Urinary bladder (tissue), 4 donors: ENCODE data around the gene ZIC3. TPM values are rescaled to one million over a fixed set of nuclear protein-coding genes. Genes with fewer than 3 reads are reported as not detected.
"Not testable (repeated sequence)": the region's sequence is repeated elsewhere in the genome, so short reads cannot be mapped to it uniquely, and the experiment has no call there.

ENCODE experiments used
- DNase-seq: peaks from one replicate; pipeline ENCODE4 v3.0.0-alpha.2; 2015; ENCODE audit errors: extremely low spot score
- H3K27ac ChIP-seq: one replicate; pipeline ENCODE4 v1.5.1; 2013; ENCODE audit warnings: low read depth, mild to moderate bottlenecking, moderate library complexity
- H3K36me3 ChIP-seq: one replicate; pipeline ENCODE4 v1.6.1; 2013; ENCODE audit warnings: mild to moderate bottlenecking, moderate library complexity; ENCODE audit not compliant: insufficient read depth
- H3K4me1 ChIP-seq: one replicate; pipeline ENCODE4 v1.6.1; 2013; ENCODE audit warnings: mild to moderate bottlenecking, moderate library complexity; ENCODE audit not compliant: insufficient read depth
- H3K4me3 ChIP-seq: one replicate; pipeline ENCODE4 v1.5.1; 2013; ENCODE audit warnings: low read depth, low read length
- WGBS: extraction: QIAGEN DNeasy Blood & Tissue Kit; methylation state at CpG from one replicate; pipeline ENCODE4 v1.1.7; 2013; 5-methylcytosine and 5-hydroxymethylcytosine counted together
- polyA plus RNA-seq: library from polyadenylated mRNA; stranded (reverse); fragments of 200-250 nt; gene quantifications from one replicate; pipeline ENCODE4 v1.2.3, GENCODE V29; 2013
- total RNA-seq: library from RNA; depleted of rRNA; stranded (reverse); fragments of >200 nt; gene quantifications from one replicate; pipeline ENCODE4 v1.2.3, GENCODE V29; 2014
- donor health status: healthy with polysubstance abuse.
- donor health status: healthy.

Gene ZIC3
- total RNA-seq: not detected
- polyA plus RNA-seq: not detected

GRCh38 chrX:137565921-137566745 is at the start of gene ZIC3:
Gene ZIC3 (plus strand): TSS chrX:137566127. CDS start chrX:137566692, 565 bp downstream.
- H3K27ac ChIP-seq: no peak within 1 kb of the TSS
- H3K36me3 ChIP-seq: no peaks in the 10 kb centered on the region
- no peaks in the 10 kb centered on the region for H3K4me1 ChIP-seq
- DNase-seq: no peak
- peak within 1 kb of the TSS; percentile 55 for H3K4me3 ChIP-seq
- 1% methylated on average over 69 of the region's 69 CpGs for WGBS

GRCh38 chrX:137519459-137519858 is 46.5 kb upstream of the ZIC3 start:
- H3K27ac ChIP-seq: no peak overlapping the region
- DNase-seq: no peak
- WGBS: 48% methylated on average over 3 of the region's 3 CpGs
- H3K4me1 ChIP-seq: no peaks in the 10 kb centered on the region
- H3K4me3 ChIP-seq: no peak overlapping the region
- no peaks in the 10 kb centered on the region for H3K36me3 ChIP-seq

GRCh38 chrX:137545711-137546651 is 19.9 kb upstream of the ZIC3 start:
- no peak overlapping the region for H3K4me3 ChIP-seq
- H3K27ac ChIP-seq: no peak overlapping the region
- no peak for DNase-seq
- no peaks in the 10 kb centered on the region for H3K36me3 ChIP-seq
- 4% methylated on average over 45 of the region's 45 CpGs for WGBS
- H3K4me1 ChIP-seq: no peaks in the 10 kb centered on the region

GRCh38 chrX:137547291-137547690 is 18.6 kb upstream of the ZIC3 start:
- H3K36me3 ChIP-seq: no peaks in the 10 kb centered on the region
- no peak overlapping the region for H3K27ac ChIP-seq
- H3K4me1 ChIP-seq: no peaks in the 10 kb centered on the region
- no peak for DNase-seq
- no peak overlapping the region for H3K4me3 ChIP-seq
- WGBS: under 1% methylated on average over 28 of the region's 28 CpGs

GRCh38 chrX:137548261-137548660 is 17.7 kb upstream of the ZIC3 start:
- no peak for DNase-seq
- H3K4me1 ChIP-seq: no peaks in the 10 kb centered on the region
- no peak overlapping the region for H3K27ac ChIP-seq
- 2% methylated on average over 14 of the region's 14 CpGs for WGBS
- H3K36me3 ChIP-seq: no peaks in the 10 kb centered on the region
- H3K4me3 ChIP-seq: no peak overlapping the region

DNA sequence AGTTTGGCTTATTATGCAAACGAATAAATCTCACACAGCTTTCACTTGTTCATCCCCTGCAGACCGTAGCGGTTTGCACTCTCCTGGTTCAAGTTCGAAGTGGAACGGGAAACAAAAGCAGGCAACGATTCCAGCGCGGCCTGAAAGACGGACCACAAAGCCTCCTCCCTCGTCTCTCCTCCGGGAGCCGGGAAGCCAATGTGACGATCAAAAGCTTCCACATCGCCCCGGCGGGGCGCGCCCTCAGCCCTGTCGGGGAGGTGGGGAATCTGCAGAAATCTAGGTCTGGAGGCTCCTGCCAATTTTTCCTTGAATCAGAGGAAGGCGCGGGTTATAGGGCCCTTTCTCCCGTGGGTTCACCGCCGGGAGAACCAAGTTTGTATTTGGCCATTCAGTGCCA is 16.9 kb upstream of the ZIC3 start:
- no peaks in the 10 kb centered on the region for H3K36me3 ChIP-seq
- DNase-seq: no peak
- no peaks in the 10 kb centered on the region for H3K4me1 ChIP-seq
- H3K27ac ChIP-seq: no peak overlapping the region
- 2% methylated on average over 24 of the region's 24 CpGs for WGBS
- no peak overlapping the region for H3K4me3 ChIP-seq

DNA sequence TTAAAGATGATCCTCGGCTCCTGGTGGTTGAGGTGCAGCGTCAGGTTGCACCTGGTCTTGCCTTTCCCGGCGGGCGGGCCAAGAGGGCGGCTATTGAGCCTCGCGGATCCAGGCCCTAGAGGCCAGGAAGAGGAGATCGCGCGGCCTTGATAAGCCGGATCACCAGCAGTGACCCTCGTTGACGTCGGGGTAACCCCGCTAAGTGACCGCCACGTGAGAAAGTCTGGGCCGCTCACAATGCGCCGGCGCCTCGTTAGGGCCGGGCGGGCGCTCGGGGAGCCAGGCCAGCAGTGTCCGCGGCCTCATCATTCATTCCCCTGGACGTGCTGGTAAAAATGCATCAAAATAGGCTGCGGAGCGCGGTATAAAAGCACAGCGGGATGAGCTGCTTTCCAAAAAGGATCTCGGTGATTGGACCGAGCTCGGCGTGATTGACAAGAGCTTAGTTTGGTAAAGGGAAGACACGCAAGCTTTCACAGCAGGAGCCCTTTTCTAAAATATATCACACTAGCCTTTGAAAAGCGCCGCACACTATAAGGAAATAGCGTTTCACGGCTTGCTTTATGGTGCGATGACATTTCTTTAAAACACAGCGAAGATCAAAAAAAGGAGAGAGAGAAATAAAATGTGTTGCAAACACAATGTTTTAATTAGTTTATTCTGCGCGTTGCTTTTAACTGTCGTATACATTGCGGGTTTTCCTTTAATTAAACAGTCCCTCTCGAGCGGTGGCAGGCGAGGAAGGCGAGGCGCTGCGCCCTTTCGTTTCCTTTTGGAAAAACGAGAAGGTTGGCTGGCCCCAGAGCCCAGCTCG is 15.9 kb upstream of the ZIC3 start:
- no peak overlapping the region for H3K27ac ChIP-seq
- no peaks in the 10 kb centered on the region for H3K36me3 ChIP-seq
- no peak overlapping the region for H3K4me3 ChIP-seq
- no peak for DNase-seq
- no peaks in the 10 kb centered on the region for H3K4me1 ChIP-seq
- WGBS: 2% methylated on average over 58 of the region's 58 CpGs

DNA sequence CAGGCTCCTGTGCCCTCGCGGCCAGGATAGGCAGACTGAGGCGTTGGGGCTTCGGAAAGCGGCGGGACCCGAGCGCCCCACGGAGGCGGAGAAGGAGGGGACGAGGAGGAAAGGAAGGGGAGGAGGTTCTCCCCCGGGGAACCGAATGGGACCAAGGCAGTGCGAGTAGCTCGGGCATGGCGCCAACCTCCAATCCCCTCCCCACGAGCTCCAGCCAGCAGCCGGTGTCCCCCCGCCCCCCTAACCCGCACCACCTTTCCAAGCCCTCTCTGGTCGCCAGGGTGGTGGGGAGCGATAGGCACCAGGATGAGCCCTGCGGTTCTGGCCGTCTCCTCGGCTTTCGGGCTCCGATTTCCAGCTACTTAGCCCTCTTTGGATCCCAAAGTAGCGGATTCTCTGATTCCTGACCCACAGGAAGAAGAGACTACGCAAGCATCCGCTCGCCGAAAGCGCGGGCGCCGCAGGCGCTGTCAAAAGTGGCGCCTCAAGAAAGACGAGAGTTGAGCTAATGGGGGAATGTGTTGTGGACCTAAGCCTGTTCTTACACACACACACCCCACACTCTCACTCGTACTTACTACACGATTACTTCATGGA is 15.2 kb upstream of the ZIC3 start:
- no peaks in the 10 kb centered on the region for H3K36me3 ChIP-seq
- no peaks in the 10 kb centered on the region for H3K4me1 ChIP-seq
- no peak overlapping the region for H3K4me3 ChIP-seq
- 3% methylated on average over 41 of the region's 41 CpGs for WGBS
- DNase-seq: no peak
- H3K27ac ChIP-seq: no peak overlapping the region

GRCh38 chrX:137552098-137552497 is 13.8 kb upstream of the ZIC3 start:
- WGBS: 81% methylated on average over 4 of the region's 4 CpGs

DNA sequence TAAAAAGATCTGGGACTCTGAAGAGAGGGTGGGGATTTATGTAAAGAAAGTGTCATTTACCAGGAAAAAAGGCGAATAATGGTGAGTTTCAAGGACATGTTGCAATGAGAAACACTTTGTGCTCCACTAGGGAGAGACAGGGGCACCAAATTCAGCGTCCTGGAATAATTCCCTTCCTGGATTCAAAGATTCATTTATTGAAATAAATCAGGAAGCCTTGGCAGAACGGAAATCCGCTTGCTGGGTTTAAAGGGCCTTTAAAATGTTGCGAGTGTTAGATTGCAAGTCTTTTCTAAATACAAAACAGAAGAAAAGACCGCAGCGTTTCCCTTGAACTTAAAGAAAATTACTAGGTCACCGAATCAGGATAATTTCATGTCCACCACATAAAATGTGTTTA is 3.8 kb upstream of the ZIC3 start:
- no peak for DNase-seq
- Histone ChIP-seq H3K27ac (no peak overlapping the region), H3K4me1 (no peaks in the 10 kb centered on the region), H3K36me3 (no peaks in the 10 kb centered on the region), H3K4me3 (no peak overlapping the region)
- WGBS: 6% methylated on average over 8 of the region's 8 CpGs

More at GRCh38 chrX:137552098-137552497, 13.8 kb upstream of the ZIC3 start:
- not testable (repeated sequence) for H3K27ac ChIP-seq, DNase-seq, H3K4me3 ChIP-seq, H3K36me3 ChIP-seq, H3K4me1 ChIP-seq

- 5% methylated on average over 36 of the region's 37 CpGs for whole genome bisulfite sequencing
- Histone ChIP-seq H3K27ac (no peak overlapping the region), H3K4me1 (no peaks in the 10 kb centered on the region), H3K4me3 (no peak overlapping the region), H3K36me3 (no peaks in the 10 kb centered on the region)
- DNase-seq: no peak
Measured at GRCh38 chrX:137563681-137564651, 2.0 kb upstream of the ZIC3 start.

DNA sequence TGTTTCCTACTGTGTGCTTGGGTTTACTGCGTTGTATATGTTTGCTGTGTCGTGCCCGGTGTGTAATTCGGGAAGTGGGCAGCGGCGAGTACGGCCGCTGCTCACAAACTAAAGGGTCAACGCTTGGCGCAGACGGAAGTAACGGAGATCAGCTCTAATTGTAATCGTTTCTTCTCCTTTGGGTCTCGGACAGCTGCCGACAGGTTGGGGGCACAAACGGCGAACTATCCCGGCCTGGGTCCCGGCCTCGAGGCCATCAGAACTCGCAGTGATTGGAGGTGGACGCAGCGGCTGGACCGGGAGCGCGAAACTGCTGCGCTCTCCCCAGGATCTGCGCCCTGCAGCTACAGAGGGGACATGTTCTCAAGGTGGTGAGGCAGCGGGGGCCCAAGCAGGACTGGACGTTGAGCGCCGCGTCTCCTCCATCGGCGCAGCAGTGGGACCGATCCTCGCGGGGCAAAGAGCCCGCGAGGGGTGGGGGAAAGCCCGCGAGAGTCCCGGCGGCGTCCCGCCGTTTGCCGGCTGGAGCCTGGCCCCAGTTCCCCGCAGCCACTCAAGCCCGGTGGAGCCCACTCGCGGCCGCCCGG is 516 bp upstream of the ZIC3 start:
- no peak for DNase-seq
- H3K36me3 ChIP-seq: no peaks in the 10 kb centered on the region
- no peak overlapping the region for H3K27ac ChIP-seq
- H3K4me3 ChIP-seq: peak overlapping the region; percentile 55
- no peaks in the 10 kb centered on the region for H3K4me1 ChIP-seq
- WGBS: under 1% methylated on average over 54 of the region's 54 CpGs
